A673 (cell line): ENCODE measurements around the gene MSI2. TPM values are rescaled to one million over a fixed set of nuclear protein-coding genes. Genes with fewer than 3 reads are reported as not detected.

Experiments used
- BruUV-seq: library from RNA; stranded (reverse); fragments of 400-500 nt; replicated peaks from 2 replicates; lab custom pipeline; 2021; lab: Mats Ljungman, UMichigan
- CTCF ChIA-PET: fragments of 300-600 bp; sonication (Branson Sonifier 250); formaldehyde crosslinking; loops from one replicate; lab custom pipeline; 2022; ENCODE audit warnings: antibody characterized with exemption; lab: Charles Lee
- POLR2A ChIA-PET: fragments of 300-600 bp; sonication (Branson Sonifier 250); formaldehyde crosslinking; loops from one replicate; lab custom pipeline; 2022; ENCODE audit warnings: antibody characterized with exemption; ENCODE audit not compliant: low non-redundant PET; lab: Charles Lee
- DNase-seq: peaks from one replicate; pipeline ENCODE4 v3.0.0-alpha.2; 2015; ENCODE audit warnings: low spot score
- H3K27ac ChIP-seq: fragments of 200-600 bp; sonication (generic); 2 replicates; pipeline ENCODE4 v1.5.1; 2016; ENCODE audit warnings: mixed run types, low read depth, mild to moderate bottlenecking, mixed read lengths, antibody characterized with exemption, low read length; ENCODE audit not compliant: poor library complexity, severe bottlenecking
- H3K27me3 ChIP-seq: fragments of 200-600 bp; sonication (generic); replicated peaks from 2 replicates; pipeline ENCODE4 v1.6.1; 2017; ENCODE audit warnings: mixed run types, low read depth, mild to moderate bottlenecking, mixed read lengths, antibody characterized with exemption, low read length; ENCODE audit not compliant: insufficient read depth, poor library complexity
- H3K36me3 ChIP-seq: fragments of 200-600 bp; sonication (generic); 2 replicates; pipeline ENCODE4 v1.6.1; 2016; ENCODE audit warnings: mixed run types, mild to moderate bottlenecking, mixed read lengths, antibody characterized with exemption, low read length; ENCODE audit not compliant: insufficient read depth, poor library complexity, severe bottlenecking
- H3K4me1 ChIP-seq: fragments of 200-600 bp; sonication (generic); 2 replicates; pipeline ENCODE4 v1.6.1; 2017; ENCODE audit warnings: mixed run types, mild to moderate bottlenecking, mixed read lengths, antibody characterized with exemption, low read length; ENCODE audit not compliant: insufficient read depth, poor library complexity, severe bottlenecking
- H3K4me3 ChIP-seq: fragments of 200-600 bp; sonication (generic); 2 replicates; pipeline ENCODE4 v1.5.1; 2016; ENCODE audit warnings: low read depth, mixed run types, mild to moderate bottlenecking, mixed read lengths, low read length; ENCODE audit not compliant: poor library complexity, severe bottlenecking
- H3K9me3 ChIP-seq: fragments of 200-600 bp; sonication (generic); 2 replicates; pipeline ENCODE4 v1.6.1; 2016; ENCODE audit warnings: mixed run types, low read depth, mild to moderate bottlenecking, mixed read lengths, antibody characterized with exemption, low read length; ENCODE audit not compliant: poor library complexity, severe bottlenecking
- CTCF ChIP-seq: fragments of 300-800, 200-600 bp; sonication (generic); conservative IDR thresholded peaks from 2 replicates; pipeline ENCODE4 v1.5.1; 2017; ENCODE audit warnings: low read depth, mild to moderate bottlenecking, antibody characterized with exemption, low read length, moderate library complexity, mixed read lengths
- EZH2 ChIP-seq: fragments of 200-600 bp; sonication (generic); IDR thresholded peaks from 2 replicates; pipeline ENCODE4 v1.6.1; 2017; ENCODE audit warnings: borderline replicate concordance, low read depth, mild to moderate bottlenecking, mixed read lengths, antibody characterized with exemption, low read length; ENCODE audit not compliant: poor library complexity, severe bottlenecking
- intact Hi-C: fragments of 100-400 bp; cut with micrococcal nuclease; formaldehyde crosslinking; loops from one replicate; pipeline ENCODE4 v1.10.0; 2022; ENCODE audit not compliant: unreplicated experiment
- total RNA-seq: library from RNA; stranded (reverse); gene quantifications from 2 replicates; pipeline ENCODE4 v1.2.3, GENCODE V29; 2021

Gene MSI2
- total RNA-seq, 1 experiment from 2014 or later = 108 TPM

- no peak for DNase-seq
- CTCF ChIA-PET = no interaction called here
- Histone ChIP-seq H3K36me3 (no peaks in the 10 kb centered on the region), H3K27ac (no peak overlapping the region), H3K4me3 (no peak overlapping the region), H3K4me1 (peaks cover 13% of the 10 kb centered on the region), H3K27me3 (no peaks in the 10 kb centered on the region), H3K9me3 (no peaks in the 10 kb centered on the region)
- no peak for TF ChIP-seq CTCF
- TF ChIP-seq EZH2 = no peak
- BruUV-seq = no TSS peak
- POLR2A ChIA-PET = no interaction called here
- intact Hi-C loops = no loop called here
Observed at GRCh38 chr17:57331423-57331822, 75.1 kb downstream of the MSI2 start.

GRCh38 chr17:57332501-57332900, 76.2 kb downstream of the MSI2 start:
- Histone ChIP-seq H3K27ac (no peak overlapping the region), H3K4me1 (peaks cover 13% of the 10 kb centered on the region), H3K9me3 (no peaks in the 10 kb centered on the region), H3K4me3 (no peak overlapping the region), H3K27me3 (no peaks in the 10 kb centered on the region), H3K36me3 (no peaks in the 10 kb centered on the region)
- intact Hi-C loops = no loop called here
- DNase-seq = no peak
- no peak for TF ChIP-seq CTCF
- no peak for TF ChIP-seq EZH2
- POLR2A ChIA-PET = no interaction called here
- CTCF ChIA-PET = no interaction called here
- BruUV-seq = no TSS peak

- intact Hi-C loops = no loop called here
- TF ChIP-seq CTCF = no peak
- TF ChIP-seq EZH2 = no peak
- H3K4me3 ChIP-seq = no peak overlapping the region
- DNase-seq = no peak
- BruUV-seq = no TSS peak
- ChIA-PET POLR2A (no interaction called here), CTCF (no interaction called here)
- H3K4me1 ChIP-seq = no peaks in the 10 kb centered on the region
- no peaks in the 10 kb centered on the region for H3K9me3 ChIP-seq
- H3K36me3 ChIP-seq = no peaks in the 10 kb centered on the region
- H3K27ac ChIP-seq = no peak overlapping the region
- H3K27me3 ChIP-seq = no peaks in the 10 kb centered on the region
Observed at GRCh38 chr17:57335195-57335792, 79.0 kb downstream of the MSI2 start.
